Caco-2 (cell line): ENCODE results near the gene CEP97. TPM values are rescaled to one million over a fixed set of nuclear protein-coding genes. Genes with fewer than 3 reads are reported as not detected.
A peak's percentile ranks its signal among the peaks of the same experiment; 100 is the strongest.

ENCODE experiments used
- BruUV-seq: library from RNA; stranded (reverse); fragments of 400-500 nt; replicated peaks from 2 replicates; lab custom pipeline; 2021; lab: Mats Ljungman, UMichigan
- CTCF ChIA-PET: fragments of 300-600 bp; sonication (Branson Sonifier 250); formaldehyde crosslinking; loops from one replicate; lab custom pipeline; 2022; ENCODE audit warnings: antibody characterized with exemption; lab: Charles Lee
- POLR2A ChIA-PET: fragments of 300-600 bp; sonication (Branson Sonifier 250); formaldehyde crosslinking; loops from one replicate; lab custom pipeline; 2022; ENCODE audit warnings: antibody characterized with exemption; lab: Charles Lee
- DNase-seq, 2 experiments: peaks; one replicate each; pipeline versions ENCODE4 v3.0.0 to v3.0.0-alpha.2; 2020 to 2022
- H3K27me3 ChIP-seq: replicated peaks from 2 replicates; pipeline ENCODE4 v1.6.0; 2011; ENCODE audit warnings: low read length; ENCODE audit not compliant: control insufficient read depth, insufficient read depth
- H3K36me3 ChIP-seq: 2 replicates; pipeline ENCODE4 v1.5.1; 2011; ENCODE audit warnings: low read length; ENCODE audit not compliant: control insufficient read depth, insufficient read depth
- H3K4me1 ChIP-seq: fragments of 250-450 bp; sonication (Bioruptor Pico); 2 replicates; pipeline ENCODE4 v1.5.1; 2020; ENCODE audit warnings: mild to moderate bottlenecking
- H3K4me3 ChIP-seq: 2 replicates; pipeline ENCODE4 v1.5.1; 2011; ENCODE audit warnings: low read depth, mild to moderate bottlenecking, control low read depth, low read length
- H3K9me3 ChIP-seq: fragments of 250-450 bp; sonication (Bioruptor Pico); 2 replicates; pipeline ENCODE4 v1.5.1; 2020; ENCODE audit warnings: mild to moderate bottlenecking, moderate library complexity
- H3K27ac Mint-ChIP-seq: one replicate; pipeline ENCODE4 v1.8.0; 2022; ENCODE audit warnings: mixed read lengths; ENCODE audit not compliant: unreplicated experiment
- H3K27me3 Mint-ChIP-seq: one replicate; pipeline ENCODE4 v1.8.0; 2022; ENCODE audit warnings: mixed read lengths; ENCODE audit not compliant: insufficient read depth, unreplicated experiment
- H3K36me3 Mint-ChIP-seq: one replicate; pipeline ENCODE4 v1.8.0; 2022; ENCODE audit warnings: mild to moderate bottlenecking, mixed read lengths; ENCODE audit not compliant: insufficient read depth, unreplicated experiment
- H3K4me1 Mint-ChIP-seq: one replicate; pipeline ENCODE4 v1.8.0; 2022; ENCODE audit warnings: low read depth, mixed read lengths; ENCODE audit not compliant: unreplicated experiment
- H3K4me3 Mint-ChIP-seq: one replicate; pipeline ENCODE4 v1.8.0; 2022; ENCODE audit warnings: mild to moderate bottlenecking, moderate library complexity, mixed read lengths; ENCODE audit not compliant: unreplicated experiment
- H3K9me3 Mint-ChIP-seq: one replicate; pipeline ENCODE4 v1.8.0; 2022; ENCODE audit warnings: mixed read lengths; ENCODE audit not compliant: unreplicated experiment
- intact Hi-C: fragments of 100-400 bp; cut with micrococcal nuclease; formaldehyde crosslinking; loops from one replicate; pipeline ENCODE4 v1.10.0; 2022; ENCODE audit not compliant: unreplicated experiment
- total RNA-seq: library from RNA; stranded (reverse); gene quantifications from 2 replicates; pipeline ENCODE4 v1.2.3, GENCODE V29; 2022
- TF ChIP-seq, protein P1 (sequence below), 2 experiments: fragments of 200-600 bp in 1 of 2; IDR thresholded peaks; 1 replicate in 1 of 2; 2 replicates in 1 of 2; pipeline versions ENCODE4 v1.5.1 to v1.8.0; 2011 to 2022; ENCODE audit warnings: antibody characterized with exemption in 1 of 2, control low read depth in 1 of 2, inconsistent platforms in 1 of 2, low read depth in 1 of 2, low read length in 1 of 2, mild to moderate bottlenecking in 1 of 2, moderate library complexity in 1 of 2; ENCODE audit not compliant: insufficient read depth in 1 of 2, severe bottlenecking in 1 of 2, unreplicated experiment in 1 of 2

CEP97 gene
- total RNA-seq, 1 experiment from 2014 or later = 4.3 TPM

GRCh38 chr3:101779047-101779821 lies 54.8 kb downstream of the CEP97 start, which contains the start of gene NXPE3:
Gene NXPE3 (plus strand): TSS chr3:101779211. CDS start chr3:101785597, 6,386 bp downstream.
- Mint-ChIP-seq H3K4me1 (peaks cover 5% of the 10 kb centered on the region), H3K9me3 (no peaks in the 10 kb centered on the region), H3K27ac (peak within 1 kb of the TSS; percentile 44), H3K36me3 (no peaks in the 10 kb centered on the region), H3K27me3 (no peaks in the 10 kb centered on the region), H3K4me3 (peak within 1 kb of the TSS; percentile 89)
- BruUV-seq = no TSS peak
- peaks cover 4% of the 10 kb centered on the region; the same call in 1 of the 2 replicates for H3K4me1 ChIP-seq
- TF ChIP-seq, protein P1, sequence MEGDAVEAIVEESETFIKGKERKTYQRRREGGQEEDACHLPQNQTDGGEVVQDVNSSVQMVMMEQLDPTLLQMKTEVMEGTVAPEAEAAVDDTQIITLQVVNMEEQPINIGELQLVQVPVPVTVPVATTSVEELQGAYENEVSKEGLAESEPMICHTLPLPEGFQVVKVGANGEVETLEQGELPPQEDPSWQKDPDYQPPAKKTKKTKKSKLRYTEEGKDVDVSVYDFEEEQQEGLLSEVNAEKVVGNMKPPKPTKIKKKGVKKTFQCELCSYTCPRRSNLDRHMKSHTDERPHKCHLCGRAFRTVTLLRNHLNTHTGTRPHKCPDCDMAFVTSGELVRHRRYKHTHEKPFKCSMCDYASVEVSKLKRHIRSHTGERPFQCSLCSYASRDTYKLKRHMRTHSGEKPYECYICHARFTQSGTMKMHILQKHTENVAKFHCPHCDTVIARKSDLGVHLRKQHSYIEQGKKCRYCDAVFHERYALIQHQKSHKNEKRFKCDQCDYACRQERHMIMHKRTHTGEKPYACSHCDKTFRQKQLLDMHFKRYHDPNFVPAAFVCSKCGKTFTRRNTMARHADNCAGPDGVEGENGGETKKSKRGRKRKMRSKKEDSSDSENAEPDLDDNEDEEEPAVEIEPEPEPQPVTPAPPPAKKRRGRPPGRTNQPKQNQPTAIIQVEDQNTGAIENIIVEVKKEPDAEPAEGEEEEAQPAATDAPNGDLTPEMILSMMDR (IDR thresholded peaks at IDR 0.05; ENCODE audit: insufficient read depth in 1 of 2, low read depth in 1 of 2, low read length in 1 of 2, severe bottlenecking in 1 of 2, unreplicated experiment in 1 of 2) = no peak
- intact Hi-C loops = loop anchor here (10.0 kb wide), 1 partner anchor 84 kb away; no protein-coding TSS in a partner anchor
- no peaks in the 10 kb centered on the region for H3K36me3 ChIP-seq
- POLR2A ChIA-PET = interaction anchor here (0.5 kb wide), 1 partner anchor 286 kb away, joined by 5 read pairs; no protein-coding TSS in a partner anchor
- no peaks in the 10 kb centered on the region for H3K9me3 ChIP-seq
- DNase-seq = peak; percentile 82 to 88
- no peaks in the 10 kb centered on the region for H3K27me3 ChIP-seq
- CTCF ChIA-PET = interaction anchor here (0.6 to 1.0 kb wide), 2 partner anchors 92 to 103 kb away, joined by 3 read pairs; no protein-coding TSS in a partner anchor
- peak within 1 kb of the TSS; percentile 71 for H3K4me3 ChIP-seq

GRCh38 chr3:101779822-101780381 lies 55.5 kb downstream of the CEP97 start:
- Histone ChIP-seq H3K9me3 (no peaks in the 10 kb centered on the region), H3K27me3 (no peaks in the 10 kb centered on the region), H3K4me1 (peaks cover 4% of the 10 kb centered on the region; the same call in 1 of the 2 replicates), H3K4me3 (peak overlapping the region; percentile 71), H3K36me3 (no peaks in the 10 kb centered on the region)
- Mint-ChIP-seq H3K27ac (peak overlapping the region; percentile 44), H3K4me3 (peak overlapping the region; percentile 89), H3K27me3 (no peaks in the 10 kb centered on the region), H3K36me3 (no peaks in the 10 kb centered on the region), H3K4me1 (peaks cover 5% of the 10 kb centered on the region), H3K9me3 (no peaks in the 10 kb centered on the region)
- intact Hi-C loops = loop anchor here (10.0 kb wide), 1 partner anchor 85 kb away; no protein-coding TSS in a partner anchor
- no peak for DNase-seq
- TF ChIP-seq, protein P1 (IDR thresholded peaks at IDR 0.05; ENCODE audit: insufficient read depth in 1 of 2, low read depth in 1 of 2, low read length in 1 of 2, severe bottlenecking in 1 of 2, unreplicated experiment in 1 of 2) = no peak
- ChIA-PET POLR2A (no interaction called here), CTCF (no interaction called here)
- BruUV-seq = TSS peak; percentile 40

- H3K9me3 Mint-ChIP-seq = no peaks in the 10 kb centered on the region
- POLR2A ChIA-PET = no interaction called here
- no peaks in the 10 kb centered on the region for H3K36me3 ChIP-seq
- BruUV-seq = no TSS peak
- H3K36me3 Mint-ChIP-seq = no peaks in the 10 kb centered on the region
- H3K4me1 ChIP-seq = peaks cover 4% of the 10 kb centered on the region; the same call in 1 of the 2 replicates
- no peaks in the 10 kb centered on the region for H3K27me3 Mint-ChIP-seq
- CTCF ChIA-PET = no interaction called here
- TF ChIP-seq, protein P1 (IDR thresholded peaks at IDR 0.05; ENCODE audit: insufficient read depth in 1 of 2, low read depth in 1 of 2, low read length in 1 of 2, severe bottlenecking in 1 of 2, unreplicated experiment in 1 of 2) = no peak
- intact Hi-C loops = no loop called here
- peaks cover 5% of the 10 kb centered on the region for H3K4me1 Mint-ChIP-seq
- no peak overlapping the region for H3K27ac Mint-ChIP-seq
- peak in 1 of 2 experiments; percentile 4 for DNase-seq
- H3K4me3 ChIP-seq = no peak overlapping the region
- no peaks in the 10 kb centered on the region for H3K27me3 ChIP-seq
- no peaks in the 10 kb centered on the region for H3K9me3 ChIP-seq
- no peak overlapping the region for H3K4me3 Mint-ChIP-seq
Observed at GRCh38 chr3:101780661-101781060, 56.2 kb downstream of the CEP97 start.
